Ovary (tissue), 3 donors: ENCODE results near the gene PYCR2.

ENCODE experiments used
- POLR2A ChIP-seq: fragments of 450-650 bp; IDR thresholded peaks from one replicate; pipeline ENCODE4 v1.6.1; 2017; ENCODE audit warnings: antibody characterized with exemption, mild to moderate bottlenecking, moderate library complexity
- TF ChIP-seq, protein P1 (sequence below), 3 donors: fragments of 450-650 bp in 2 of 3; fragments of 200-600 bp in 1 of 3; IDR thresholded peaks; one replicate each; pipeline versions ENCODE4 v1.5.1 to v1.8.0; 2016 to 2022; ENCODE audit warnings: antibody characterized with exemption in 3 of 3, mild to moderate bottlenecking in 1 of 3
- donor health status: DM: no; HTN: no; CAD: no.

DNA sequence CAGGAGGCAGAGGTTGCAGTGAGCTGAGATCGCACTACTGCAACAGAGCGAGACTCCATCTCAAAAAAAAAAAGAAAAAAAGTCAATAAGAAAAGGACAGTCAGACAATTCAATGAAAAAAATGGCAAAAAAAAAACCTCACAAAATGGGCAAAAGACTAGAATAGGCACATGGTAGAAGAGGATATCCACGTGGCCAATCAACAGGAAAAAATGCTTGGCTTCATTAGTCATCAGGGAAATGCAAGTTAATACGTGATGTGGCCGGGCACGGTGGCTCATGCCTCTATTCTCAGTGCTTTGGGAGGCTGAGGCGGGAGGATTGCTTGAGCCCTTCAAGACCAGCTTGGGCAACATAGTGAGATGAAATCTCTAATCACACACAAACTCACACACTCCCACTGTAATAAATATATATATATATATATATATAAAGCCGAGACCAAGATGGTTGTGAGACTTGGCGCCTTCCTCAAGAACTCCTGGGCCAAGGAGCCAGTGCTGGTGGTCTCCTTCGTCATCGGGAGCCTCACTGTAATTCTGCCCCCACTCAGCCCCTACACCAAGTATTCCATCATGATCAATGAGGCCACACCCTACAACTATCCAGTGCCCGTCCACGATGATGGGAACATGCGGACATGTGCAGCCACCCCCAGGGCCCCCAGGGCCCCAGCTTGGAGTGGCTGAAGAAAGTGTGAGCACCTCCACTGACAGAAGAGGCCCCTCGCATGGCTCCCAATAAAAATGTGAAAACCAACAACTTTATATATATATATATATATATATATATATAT, 39.9 kb upstream of the PYCR2 start:
- TF ChIP-seq, protein P1, sequence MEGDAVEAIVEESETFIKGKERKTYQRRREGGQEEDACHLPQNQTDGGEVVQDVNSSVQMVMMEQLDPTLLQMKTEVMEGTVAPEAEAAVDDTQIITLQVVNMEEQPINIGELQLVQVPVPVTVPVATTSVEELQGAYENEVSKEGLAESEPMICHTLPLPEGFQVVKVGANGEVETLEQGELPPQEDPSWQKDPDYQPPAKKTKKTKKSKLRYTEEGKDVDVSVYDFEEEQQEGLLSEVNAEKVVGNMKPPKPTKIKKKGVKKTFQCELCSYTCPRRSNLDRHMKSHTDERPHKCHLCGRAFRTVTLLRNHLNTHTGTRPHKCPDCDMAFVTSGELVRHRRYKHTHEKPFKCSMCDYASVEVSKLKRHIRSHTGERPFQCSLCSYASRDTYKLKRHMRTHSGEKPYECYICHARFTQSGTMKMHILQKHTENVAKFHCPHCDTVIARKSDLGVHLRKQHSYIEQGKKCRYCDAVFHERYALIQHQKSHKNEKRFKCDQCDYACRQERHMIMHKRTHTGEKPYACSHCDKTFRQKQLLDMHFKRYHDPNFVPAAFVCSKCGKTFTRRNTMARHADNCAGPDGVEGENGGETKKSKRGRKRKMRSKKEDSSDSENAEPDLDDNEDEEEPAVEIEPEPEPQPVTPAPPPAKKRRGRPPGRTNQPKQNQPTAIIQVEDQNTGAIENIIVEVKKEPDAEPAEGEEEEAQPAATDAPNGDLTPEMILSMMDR (IDR thresholded peaks at IDR 0.05), result no peak
- TF ChIP-seq POLR2A, result no peak
